ENCODE results near the gene ZNF837. TPM values are rescaled to one million over a fixed set of nuclear protein-coding genes. Genes with fewer than 3 reads are reported as not detected.
A peak's percentile ranks its signal among the peaks of the same experiment; 100 is the strongest.

Gene ZNF837
- total and polyA plus RNA-seq, 2 donors (not counting 1 experiment from before 2014, with no cell fraction given), result 0.27 to 1.8 TPM

- no peak for DNase-seq (ENCODE audit: low read depth in 2 of 2)
- H3K4me2 ChIP-seq (ENCODE audit: extremely low read depth, insufficient read depth, low read length), result peak overlapping the region; percentile 97
- peaks cover 2% of the 10 kb centered on the region for H3K36me3 ChIP-seq (ENCODE audit: control insufficient read depth, insufficient read depth, low read length)
- peaks cover 36% of the 10 kb centered on the region for H3K79me2 ChIP-seq (ENCODE audit: control insufficient read depth, insufficient read depth, low read length)
- peak overlapping the region; percentile 89 for H3K27ac ChIP-seq (ENCODE audit: insufficient read depth, low read length)
- peak overlapping the region; percentile 2 for H2AFZ ChIP-seq (ENCODE audit: low read length)
- no peaks in the 10 kb centered on the region for H3K9me3 ChIP-seq (ENCODE audit: control insufficient read depth, insufficient read depth, low read depth, low read length)
- H4K20me1 ChIP-seq (ENCODE audit: control insufficient read depth, extremely low read depth, insufficient read depth, low read length), result no peaks in the 10 kb centered on the region
- peak overlapping the region; percentile 80 for H3K9ac ChIP-seq (ENCODE audit: insufficient read depth, low read length)
- TF ChIP-seq EZH2 (IDR thresholded peaks at IDR 0.05; ENCODE audit: low read length, missing control alignments), result no peak
- no peak for TF ChIP-seq CTCF (conservative IDR thresholded peaks at IDR 0.05 in 1 of 2, IDR thresholded peaks at IDR 0.05 in 1 of 2; ENCODE audit: low read depth in 1 of 2, low read length in 2 of 2)
- H3K4me3 ChIP-seq (replicated peaks in 1 of 4; ENCODE audit: control extremely low read depth in 1 of 4, insufficient read depth in 1 of 4, low read depth in 3 of 4, low read length in 4 of 4), result peak overlapping the region; percentile 72 to 99 (median 92)
- H3K27me3 ChIP-seq (ENCODE audit: control insufficient read depth, insufficient read depth, low read length), result no peaks in the 10 kb centered on the region
- peaks cover 14% of the 10 kb centered on the region for H3K4me1 ChIP-seq (ENCODE audit: control insufficient read depth, extremely low read depth, insufficient read depth, low read length)
Observed at GRCh38 chr19:58385891-58386575, 5.2 kb upstream of the ZNF837 start.

- H3K4me1 ChIP-seq (ENCODE audit: control insufficient read depth, extremely low read depth, insufficient read depth, low read length), result peaks cover 14% of the 10 kb centered on the region
- H3K27ac ChIP-seq (ENCODE audit: insufficient read depth, low read length), result no peak overlapping the region
- H3K9ac ChIP-seq (ENCODE audit: insufficient read depth, low read length), result no peak overlapping the region
- peaks cover 31% of the 10 kb centered on the region for H3K79me2 ChIP-seq (ENCODE audit: control insufficient read depth, insufficient read depth, low read length)
- H3K4me3 ChIP-seq (replicated peaks in 1 of 4; ENCODE audit: control extremely low read depth in 1 of 4, insufficient read depth in 1 of 4, low read depth in 3 of 4, low read length in 4 of 4), result peak overlapping the region in 2 of 4 experiments; percentile 96 to 99
- no peak for DNase-seq (ENCODE audit: low read depth in 2 of 2)
- H3K27me3 ChIP-seq (ENCODE audit: control insufficient read depth, insufficient read depth, low read length), result no peaks in the 10 kb centered on the region
- no peaks in the 10 kb centered on the region for H4K20me1 ChIP-seq (ENCODE audit: control insufficient read depth, extremely low read depth, insufficient read depth, low read length)
- H3K4me2 ChIP-seq (ENCODE audit: extremely low read depth, insufficient read depth, low read length), result peak overlapping the region; percentile 4
- no peak overlapping the region for H2AFZ ChIP-seq (ENCODE audit: low read length)
- no peaks in the 10 kb centered on the region for H3K9me3 ChIP-seq (ENCODE audit: control insufficient read depth, insufficient read depth, low read depth, low read length)
- TF ChIP-seq EZH2 (IDR thresholded peaks at IDR 0.05; ENCODE audit: low read length, missing control alignments), result no peak
- no peak for TF ChIP-seq CTCF (conservative IDR thresholded peaks at IDR 0.05 in 1 of 2, IDR thresholded peaks at IDR 0.05 in 1 of 2; ENCODE audit: low read depth in 1 of 2, low read length in 2 of 2)
- H3K36me3 ChIP-seq (ENCODE audit: control insufficient read depth, insufficient read depth, low read length), result peaks cover 2% of the 10 kb centered on the region
Observed at GRCh38 chr19:58385313-58385890, 4.6 kb upstream of the ZNF837 start.

GRCh38 chr19:58382997-58383603, 2.3 kb upstream of the ZNF837 start:
- Histone ChIP-seq H3K27me3 (ENCODE audit: control insufficient read depth, insufficient read depth, low read length) (no peaks in the 10 kb centered on the region), H2AFZ (ENCODE audit: low read length) (no peak overlapping the region), H3K9me3 (ENCODE audit: control insufficient read depth, insufficient read depth, low read depth, low read length) (no peaks in the 10 kb centered on the region), H3K79me2 (ENCODE audit: control insufficient read depth, insufficient read depth, low read length) (peaks cover 16% of the 10 kb centered on the region), H3K27ac (ENCODE audit: insufficient read depth, low read length) (no peak overlapping the region), H4K20me1 (ENCODE audit: control insufficient read depth, extremely low read depth, insufficient read depth, low read length) (no peaks in the 10 kb centered on the region), H3K9ac (ENCODE audit: insufficient read depth, low read length) (no peak overlapping the region), H3K36me3 (ENCODE audit: control insufficient read depth, insufficient read depth, low read length) (no peaks in the 10 kb centered on the region), H3K4me1 (ENCODE audit: control insufficient read depth, extremely low read depth, insufficient read depth, low read length) (peaks cover 11% of the 10 kb centered on the region), H3K4me3 (replicated peaks in 1 of 4; ENCODE audit: control extremely low read depth in 1 of 4, insufficient read depth in 1 of 4, low read depth in 3 of 4, low read length in 4 of 4) (no peak overlapping the region), H3K4me2 (ENCODE audit: extremely low read depth, insufficient read depth, low read length) (no peak overlapping the region)
- TF ChIP-seq EZH2 (IDR thresholded peaks at IDR 0.05; ENCODE audit: low read length, missing control alignments) (no peak), CTCF (conservative IDR thresholded peaks at IDR 0.05 in 1 of 2, IDR thresholded peaks at IDR 0.05 in 1 of 2; ENCODE audit: low read depth in 1 of 2, low read length in 2 of 2) (no peak)
- no peak for DNase-seq (ENCODE audit: low read depth in 2 of 2)
